K562 (cell line): ENCODE data around the gene SPATA32. TPM values are rescaled to one million over a fixed set of nuclear protein-coding genes. Genes with fewer than 3 reads are reported as not detected.

Experiments
- MAFK ChIP-seq: IDR thresholded peaks from 2 replicates; pipeline ENCODE4 v1.6.1; 2011; ENCODE audit warnings: low read length, improper control_type of control experiment
- MEF2D ChIP-seq: conservative IDR thresholded peaks from 2 replicates; pipeline ENCODE4 v1.6.1; 2016; ENCODE audit warnings: low read depth, missing genetic modification characterization, missing compliant biosample characterization
- TEAD4 ChIP-seq, 2 experiments: sonication (generic) in 1 of 2; formaldehyde crosslinking in 1 of 2; IDR thresholded peaks; 2 replicates each; pipeline versions ENCODE4 v1.6.1 to v1.8.0; 2012 to 2022; ENCODE audit warnings: borderline replicate concordance in 1 of 2, inconsistent platforms in 1 of 2, low read length in 1 of 2, mild to moderate bottlenecking in 1 of 2, missing genetic modification reagents in 1 of 2
- ZKSCAN1 ChIP-seq: fragments of 150-350 bp; IDR thresholded peaks from 2 replicates; pipeline ENCODE4 v1.6.1; 2016; ENCODE audit warnings: low read depth, low read length
- polyA plus RNA-seq, 8 experiments: library from polyadenylated mRNA; depleted of rRNA in 4 of 8; stranded (reverse) in 5 of 8; unstranded in 3 of 8; fragments of >200 nt; fragmentation: Nextera tagmentation in 2 of 8; fragmentation: Illumina TruSeq in 1 of 8; extraction: Ambion mirVana in 2 of 8; extraction: Trizol in 1 of 8; gene quantifications; 2 replicates each; pipeline versions ENCODE4 v1.2.1 to v1.2.3, GENCODE V29; 2011 to 2014; ENCODE audit warnings: inconsistent platforms in 1 of 8, missing spikeins in 1 of 8
- total RNA-seq, 7 experiments: library from RNA; depleted of rRNA in 6 of 7; stranded (reverse); fragments of >200 nt in 6 of 7; fragmentation: Illumina TruSeq in 2 of 7; extraction: Trizol in 2 of 7; gene quantifications; 2 replicates each; pipeline versions ENCODE4 v1.2.1 to v1.2.3, GENCODE V29; 2011 to 2021; ENCODE audit warnings: low replicate concordance in 1 of 7
- TF ChIP-seq, protein P1 (sequence below): fragments of 450-650 bp; IDR thresholded peaks from 2 replicates; pipeline ENCODE4 v1.6.1; 2017; ENCODE audit warnings: antibody characterized with exemption
- TF ChIP-seq, protein P2 (sequence below): fragments of 250-450 bp; sonication (Bioruptor Pico); IDR thresholded peaks from 2 replicates; pipeline ENCODE4 v1.8.0; 2021; ENCODE audit warnings: mild to moderate bottlenecking, moderate library complexity

SPATA32 gene
- total and polyA plus RNA-seq, 9 of the 15 experiments (the other 6 are each of a cell fraction or from before 2014, with no cell fraction given), result 0.03 to 0.06 TPM; not detected in 7

DNA sequence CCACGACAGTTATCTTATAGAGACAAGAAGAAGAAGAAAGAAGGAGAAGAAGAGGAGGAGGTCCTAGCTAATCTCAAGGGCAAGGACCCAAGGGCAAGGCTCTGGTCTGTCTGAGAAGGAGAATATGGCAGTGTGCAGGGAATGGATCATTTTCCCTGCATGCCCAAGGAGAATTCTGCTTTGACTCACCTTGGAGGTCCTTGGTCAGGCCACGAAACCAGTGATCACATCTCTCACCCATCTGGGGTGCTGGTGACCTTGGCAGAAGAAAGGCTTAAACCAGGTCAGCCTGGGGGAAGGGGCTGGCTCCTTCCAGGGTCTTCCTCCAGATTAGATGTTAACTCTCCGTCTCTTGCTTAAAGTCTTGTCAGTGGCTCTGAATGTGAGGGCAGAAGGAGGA lies 41.8 kb downstream of the SPATA32 start (continued):
- TF ChIP-seq, protein P1, sequence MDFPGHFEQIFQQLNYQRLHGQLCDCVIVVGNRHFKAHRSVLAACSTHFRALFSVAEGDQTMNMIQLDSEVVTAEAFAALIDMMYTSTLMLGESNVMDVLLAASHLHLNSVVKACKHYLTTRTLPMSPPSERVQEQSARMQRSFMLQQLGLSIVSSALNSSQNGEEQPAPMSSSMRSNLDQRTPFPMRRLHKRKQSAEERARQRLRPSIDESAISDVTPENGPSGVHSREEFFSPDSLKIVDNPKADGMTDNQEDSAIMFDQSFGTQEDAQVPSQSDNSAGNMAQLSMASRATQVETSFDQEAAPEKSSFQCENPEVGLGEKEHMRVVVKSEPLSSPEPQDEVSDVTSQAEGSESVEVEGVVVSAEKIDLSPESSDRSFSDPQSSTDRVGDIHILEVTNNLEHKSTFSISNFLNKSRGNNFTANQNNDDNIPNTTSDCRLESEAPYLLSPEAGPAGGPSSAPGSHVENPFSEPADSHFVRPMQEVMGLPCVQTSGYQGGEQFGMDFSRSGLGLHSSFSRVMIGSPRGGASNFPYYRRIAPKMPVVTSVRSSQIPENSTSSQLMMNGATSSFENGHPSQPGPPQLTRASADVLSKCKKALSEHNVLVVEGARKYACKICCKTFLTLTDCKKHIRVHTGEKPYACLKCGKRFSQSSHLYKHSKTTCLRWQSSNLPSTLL, result no peak
- TF ChIP-seq, protein P2, sequence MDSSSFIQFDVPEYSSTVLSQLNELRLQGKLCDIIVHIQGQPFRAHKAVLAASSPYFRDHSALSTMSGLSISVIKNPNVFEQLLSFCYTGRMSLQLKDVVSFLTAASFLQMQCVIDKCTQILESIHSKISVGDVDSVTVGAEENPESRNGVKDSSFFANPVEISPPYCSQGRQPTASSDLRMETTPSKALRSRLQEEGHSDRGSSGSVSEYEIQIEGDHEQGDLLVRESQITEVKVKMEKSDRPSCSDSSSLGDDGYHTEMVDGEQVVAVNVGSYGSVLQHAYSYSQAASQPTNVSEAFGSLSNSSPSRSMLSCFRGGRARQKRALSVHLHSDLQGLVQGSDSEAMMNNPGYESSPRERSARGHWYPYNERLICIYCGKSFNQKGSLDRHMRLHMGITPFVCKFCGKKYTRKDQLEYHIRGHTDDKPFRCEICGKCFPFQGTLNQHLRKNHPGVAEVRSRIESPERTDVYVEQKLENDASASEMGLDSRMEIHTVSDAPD, result no peak
- no peak for TF ChIP-seq MEF2D (tag)
- no peak for TF ChIP-seq MAFK
- TF ChIP-seq TEAD4 (IDR thresholded peaks at IDR 0.05; ENCODE audit: low read length), result no peak
- TF ChIP-seq TEAD4 (CRISPR knock-in tag; IDR thresholded peaks at IDR 0.05; ENCODE audit: borderline replicate concordance), result no peak
- no peak for TF ChIP-seq ZKSCAN1
